ENCODE data around the gene SNORC. TPM values are rescaled to one million over a fixed set of nuclear protein-coding genes. Genes with fewer than 3 reads are reported as not detected.

SNORC gene
- polyA plus RNA-seq, 1 experiment = 0.25 TPM

DNA sequence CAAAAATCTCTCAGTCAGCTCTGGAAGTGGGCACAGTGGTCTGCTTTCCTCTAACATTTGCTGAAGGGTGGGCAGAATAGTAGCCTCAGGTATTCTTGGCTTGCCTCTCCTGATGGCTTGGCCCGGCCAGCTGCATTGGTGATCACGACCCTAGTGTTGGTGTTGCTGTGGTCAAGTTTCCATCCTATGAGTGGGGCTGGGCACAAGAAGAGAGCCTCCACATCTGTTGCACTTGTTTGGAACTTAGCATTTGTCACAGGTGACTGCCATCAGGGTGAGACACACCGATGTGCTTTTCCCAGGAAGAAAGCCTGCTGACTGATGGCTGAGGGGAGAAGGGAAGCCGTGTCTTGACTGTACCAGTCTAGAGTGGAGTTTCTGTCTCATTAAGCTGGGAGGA, 33.1 kb upstream of the SNORC start:
- Histone ChIP-seq H3K4me3 (ENCODE audit: low read depth, low read length) (no peak overlapping the region), H3K27me3 (ENCODE audit: control insufficient read depth, insufficient read depth, low read length) (no peaks in the 10 kb centered on the region), H3K36me3 (ENCODE audit: control insufficient read depth, insufficient read depth, low read length) (peaks cover 16% of the 10 kb centered on the region)
- POLR2A ChIA-PET = no interaction called here
- no peak for DNase-seq (ENCODE audit: low read depth)
- CTCF ChIA-PET = interaction anchor here (1.2 to 1.7 kb wide), 2 partner anchors 17 to 27 kb away, joined by 3 to 8 read pairs; no protein-coding TSS in a partner anchor
- TF ChIP-seq, protein P1, sequence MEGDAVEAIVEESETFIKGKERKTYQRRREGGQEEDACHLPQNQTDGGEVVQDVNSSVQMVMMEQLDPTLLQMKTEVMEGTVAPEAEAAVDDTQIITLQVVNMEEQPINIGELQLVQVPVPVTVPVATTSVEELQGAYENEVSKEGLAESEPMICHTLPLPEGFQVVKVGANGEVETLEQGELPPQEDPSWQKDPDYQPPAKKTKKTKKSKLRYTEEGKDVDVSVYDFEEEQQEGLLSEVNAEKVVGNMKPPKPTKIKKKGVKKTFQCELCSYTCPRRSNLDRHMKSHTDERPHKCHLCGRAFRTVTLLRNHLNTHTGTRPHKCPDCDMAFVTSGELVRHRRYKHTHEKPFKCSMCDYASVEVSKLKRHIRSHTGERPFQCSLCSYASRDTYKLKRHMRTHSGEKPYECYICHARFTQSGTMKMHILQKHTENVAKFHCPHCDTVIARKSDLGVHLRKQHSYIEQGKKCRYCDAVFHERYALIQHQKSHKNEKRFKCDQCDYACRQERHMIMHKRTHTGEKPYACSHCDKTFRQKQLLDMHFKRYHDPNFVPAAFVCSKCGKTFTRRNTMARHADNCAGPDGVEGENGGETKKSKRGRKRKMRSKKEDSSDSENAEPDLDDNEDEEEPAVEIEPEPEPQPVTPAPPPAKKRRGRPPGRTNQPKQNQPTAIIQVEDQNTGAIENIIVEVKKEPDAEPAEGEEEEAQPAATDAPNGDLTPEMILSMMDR (IDR thresholded peaks at IDR 0.05; ENCODE audit: insufficient read depth, low read depth, low read length) = no peak

DNA sequence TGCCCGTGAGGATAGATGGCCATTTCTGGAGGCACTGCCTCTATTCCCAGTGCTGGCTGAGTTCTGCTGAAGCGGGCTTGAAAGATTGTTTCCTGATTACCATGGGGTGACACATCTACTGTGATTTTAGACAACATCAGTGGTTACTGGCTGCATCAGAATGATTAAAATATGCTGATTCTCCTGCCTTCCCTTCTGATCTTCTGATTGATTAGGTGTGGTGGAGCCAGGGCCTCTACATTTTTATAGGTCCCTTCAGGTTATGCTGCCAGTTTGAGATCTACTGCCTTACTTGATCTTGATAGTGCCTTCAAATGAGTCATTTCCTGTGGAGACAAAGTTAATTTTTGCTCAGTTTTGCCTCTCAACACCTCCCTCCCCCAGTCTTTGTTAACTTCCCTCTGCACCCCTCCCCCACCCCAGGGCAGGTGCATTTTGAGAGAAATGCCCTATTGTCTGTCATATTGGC, 31.6 kb upstream of the SNORC start:
- no peak for DNase-seq (ENCODE audit: low read depth)
- Histone ChIP-seq H3K27me3 (ENCODE audit: control insufficient read depth, insufficient read depth, low read length) (no peaks in the 10 kb centered on the region), H3K36me3 (ENCODE audit: control insufficient read depth, insufficient read depth, low read length) (peaks cover 14% of the 10 kb centered on the region), H3K4me3 (ENCODE audit: low read depth, low read length) (no peak overlapping the region)
- POLR2A ChIA-PET = no interaction called here
- CTCF ChIA-PET = no interaction called here
- TF ChIP-seq, protein P1 (IDR thresholded peaks at IDR 0.05; ENCODE audit: insufficient read depth, low read depth, low read length) = no peak

DNA sequence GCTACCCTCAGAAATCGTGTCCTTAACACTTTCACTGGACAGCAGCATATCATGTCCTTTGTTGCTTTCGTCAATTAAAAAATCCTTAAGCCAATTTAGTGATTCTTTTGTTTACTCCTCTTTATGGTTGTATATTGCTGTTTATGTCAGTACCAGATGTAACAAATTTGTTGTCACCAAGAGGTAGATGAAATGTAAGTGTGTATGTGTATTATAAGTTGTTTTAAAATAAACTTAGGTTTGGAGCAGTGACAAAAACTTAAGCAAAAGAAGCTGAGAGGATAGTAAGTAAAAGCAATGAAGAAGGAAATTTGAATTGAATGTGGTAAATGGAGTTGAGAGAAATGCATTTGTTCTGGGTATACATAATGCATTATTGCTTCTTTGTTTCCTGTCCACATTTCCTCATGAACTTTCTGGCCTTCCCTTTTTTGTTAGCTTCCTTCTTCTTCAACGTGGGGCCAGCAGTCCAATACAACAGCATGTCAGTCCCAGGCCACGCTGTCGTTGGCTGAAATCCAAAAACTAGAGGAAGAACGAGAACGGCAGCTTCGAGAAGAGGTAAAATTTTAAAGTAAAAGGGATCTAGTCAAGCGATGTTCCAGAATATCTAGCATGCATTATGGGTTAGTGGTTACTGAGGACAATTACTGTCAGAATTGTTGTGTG, 30.5 kb upstream of the SNORC start:
- Histone ChIP-seq H3K27me3 (ENCODE audit: control insufficient read depth, insufficient read depth, low read length) (no peaks in the 10 kb centered on the region), H3K4me3 (ENCODE audit: low read depth, low read length) (no peak overlapping the region), H3K36me3 (ENCODE audit: control insufficient read depth, insufficient read depth, low read length) (peaks cover 13% of the 10 kb centered on the region)
- CTCF ChIA-PET = no interaction called here
- POLR2A ChIA-PET = no interaction called here
- TF ChIP-seq, protein P1 (IDR thresholded peaks at IDR 0.05; ENCODE audit: insufficient read depth, low read depth, low read length) = no peak
- no peak for DNase-seq (ENCODE audit: low read depth)

DNA sequence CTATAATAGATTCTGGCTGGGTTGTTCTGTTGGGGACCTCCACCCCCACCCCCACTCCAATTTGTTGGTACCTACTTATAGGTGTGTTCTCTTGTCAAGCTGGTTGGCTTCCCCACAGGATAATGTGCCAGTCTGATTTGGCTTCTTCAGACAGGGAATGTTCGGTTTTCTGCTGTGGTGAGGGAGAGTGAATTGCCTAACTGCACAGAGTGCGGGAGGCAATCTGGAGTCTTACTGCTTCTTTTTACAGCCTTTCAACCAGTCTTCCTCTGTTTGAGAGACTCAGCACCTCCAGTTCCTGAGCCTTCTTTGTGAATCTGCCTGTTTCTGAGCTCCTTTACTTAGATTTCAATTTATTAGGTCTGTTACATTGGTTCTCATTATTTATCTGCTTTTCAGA, 27.4 kb upstream of the SNORC start:
- POLR2A ChIA-PET = no interaction called here
- Histone ChIP-seq H3K4me3 (ENCODE audit: low read depth, low read length) (no peak overlapping the region), H3K36me3 (ENCODE audit: control insufficient read depth, insufficient read depth, low read length) (peaks cover 11% of the 10 kb centered on the region), H3K27me3 (ENCODE audit: control insufficient read depth, insufficient read depth, low read length) (no peaks in the 10 kb centered on the region)
- TF ChIP-seq, protein P1 (IDR thresholded peaks at IDR 0.05; ENCODE audit: insufficient read depth, low read depth, low read length) = no peak
- CTCF ChIA-PET = interaction anchor here (0.6 to 2.1 kb wide), 5 partner anchors 10 to 367 kb away, joined by 3 to 10 read pairs (median 3); no protein-coding TSS in a partner anchor
- no peak for DNase-seq (ENCODE audit: low read depth)

DNA sequence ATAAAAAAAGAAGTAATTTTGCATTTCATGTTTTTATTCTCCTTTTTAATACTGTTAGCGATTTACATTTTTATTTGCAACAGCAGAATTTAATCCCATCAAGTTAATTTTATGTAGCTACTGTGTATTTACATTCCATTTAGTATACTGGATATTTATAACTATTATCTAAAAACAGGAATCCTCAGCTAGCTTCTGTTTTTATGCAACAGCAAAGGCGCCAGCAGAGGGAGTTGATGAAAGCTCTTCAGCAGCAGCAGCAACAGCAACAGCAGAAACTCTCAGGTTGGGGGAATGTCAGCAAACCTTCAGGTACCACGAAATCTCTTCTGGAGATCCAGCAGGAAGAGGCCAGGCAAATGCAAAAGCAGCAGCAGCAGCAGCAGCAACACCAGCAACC, 26.2 kb upstream of the SNORC start:
- ChIA-PET CTCF (interaction anchor here (0.9 to 1.1 kb wide), 3 partner anchors 9 to 406 kb away, joined by 3 read pairs; no protein-coding TSS in a partner anchor), POLR2A (no interaction called here)
- Histone ChIP-seq H3K4me3 (ENCODE audit: low read depth, low read length) (no peak overlapping the region), H3K27me3 (ENCODE audit: control insufficient read depth, insufficient read depth, low read length) (no peaks in the 10 kb centered on the region), H3K36me3 (ENCODE audit: control insufficient read depth, insufficient read depth, low read length) (peaks cover 11% of the 10 kb centered on the region)
- no peak for DNase-seq (ENCODE audit: low read depth)
- TF ChIP-seq, protein P1 (IDR thresholded peaks at IDR 0.05; ENCODE audit: insufficient read depth, low read depth, low read length) = peak; percentile 16; the same call in 1 of the 2 replicates
